Hepatocyte (in vitro differentiated cells): ENCODE measurements around the gene THSD4. TPM values are rescaled to one million over a fixed set of nuclear protein-coding genes. Genes with fewer than 3 reads are reported as not detected.

Experiments
- DNase-seq: peaks from one replicate; pipeline ENCODE4 v3.0.0-alpha.2; 2016; ENCODE audit warnings: low spot score
- H2AFZ ChIP-seq: fragments of 200-600 bp; sonication (generic); 2 replicates; pipeline ENCODE4 v1.6.0; 2016; ENCODE audit warnings: antibody characterized with exemption, mild to moderate bottlenecking
- H3K27ac ChIP-seq: fragments of 200-600 bp; sonication (generic); 2 replicates; pipeline ENCODE4 v1.5.1; 2016; ENCODE audit warnings: mild to moderate bottlenecking
- H3K27me3 ChIP-seq: fragments of 200-600 bp; sonication (generic); 2 replicates; pipeline ENCODE4 v1.6.1; 2016
- H3K36me3 ChIP-seq: fragments of 200-600 bp; sonication (generic); replicated peaks from 2 replicates; pipeline ENCODE4 v1.5.1; 2016; ENCODE audit warnings: low read depth; ENCODE audit not compliant: insufficient read depth
- H3K4me1 ChIP-seq: fragments of 200-600 bp; sonication (generic); 2 replicates; pipeline ENCODE4 v1.5.1; 2016; ENCODE audit warnings: mild to moderate bottlenecking, moderate library complexity; ENCODE audit not compliant: insufficient read depth
- H3K4me2 ChIP-seq: fragments of 200-600 bp; sonication (generic); 2 replicates; pipeline ENCODE4 v1.6.0; 2016
- H3K4me3 ChIP-seq: fragments of 200-600 bp; sonication (generic); 2 replicates; pipeline ENCODE4 v1.5.1; 2016; ENCODE audit warnings: mild to moderate bottlenecking
- H3K79me2 ChIP-seq: fragments of 200-600 bp; sonication (generic); 2 replicates; pipeline ENCODE4 v1.6.0; 2017; ENCODE audit warnings: mild to moderate bottlenecking
- H3K9me2 ChIP-seq: fragments of 200-600 bp; sonication (generic); replicated peaks from 2 replicates; pipeline ENCODE4 v1.6.0; 2017; ENCODE audit warnings: mild to moderate bottlenecking; ENCODE audit not compliant: insufficient read depth
- H3K9me3 ChIP-seq: fragments of 200-600 bp; sonication (generic); 2 replicates; pipeline ENCODE4 v1.5.1; 2016; ENCODE audit warnings: low read depth, mild to moderate bottlenecking
- H4K20me1 ChIP-seq: fragments of 200-600 bp; sonication (generic); 2 replicates; pipeline ENCODE4 v1.6.0; 2016; ENCODE audit warnings: mild to moderate bottlenecking; ENCODE audit not compliant: insufficient read depth, poor library complexity, severe bottlenecking
- CTCF ChIP-seq: fragments of 200-600 bp; sonication (generic); IDR thresholded peaks from 2 replicates; pipeline ENCODE4 v1.5.1; 2016; ENCODE audit warnings: antibody characterized with exemption, mild to moderate bottlenecking; ENCODE audit not compliant: poor library complexity
- EZH2 ChIP-seq: fragments of 200-600 bp; sonication (generic); IDR thresholded peaks from 2 replicates; pipeline ENCODE4 v1.6.1; 2016; ENCODE audit warnings: antibody characterized with exemption, mild to moderate bottlenecking, borderline replicate concordance
- EZH2phosphoT487 ChIP-seq: fragments of 200-600 bp; sonication (generic); IDR thresholded peaks from one replicate; pipeline ENCODE4 v1.6.1; 2018; ENCODE audit warnings: antibody characterized with exemption, mild to moderate bottlenecking, low read depth, moderate library complexity; ENCODE audit not compliant: unreplicated experiment, severe bottlenecking
- WGBS: methylation state at CpG from one replicate; pipeline ENCODE4 v1.1.6; 2016; ENCODE audit warnings: low lambda C conversion rate; ENCODE audit errors: missing lambda C conversion rate; 5-methylcytosine and 5-hydroxymethylcytosine counted together
- polyA plus RNA-seq: library from polyadenylated mRNA; unstranded; fragments of >200 nt; fragmentation: Nextera tagmentation; extraction: Ambion mirVana; gene quantifications from 2 replicates; pipeline ENCODE4 v1.2.1, GENCODE V29; 2016
- total RNA-seq: library from RNA; depleted of rRNA; stranded (reverse); fragments of >200 nt; gene quantifications from 2 replicates; pipeline ENCODE4 v1.2.3, GENCODE V29; 2014

THSD4 gene
- total and polyA plus RNA-seq, 2 experiments from 2014 or later: 4.3 to 7.0 TPM

GRCh38 chr15:71456811-71457210 is 341.5 kb downstream of the THSD4 start:
- no peaks in the 10 kb centered on the region for H3K79me2 ChIP-seq
- no peaks in the 10 kb centered on the region for H3K27me3 ChIP-seq
- TF ChIP-seq EZH2: no peak
- TF ChIP-seq CTCF: no peak
- no peak for TF ChIP-seq EZH2phosphoT487
- no peak overlapping the region for H2AFZ ChIP-seq
- H3K4me3 ChIP-seq: no peak overlapping the region
- WGBS: 97% methylated on average over 3 of the region's 3 CpGs
- H3K4me1 ChIP-seq: peaks cover 12% of the 10 kb centered on the region
- no peak overlapping the region for H3K4me2 ChIP-seq
- no peaks in the 10 kb centered on the region for H3K9me2 ChIP-seq
- no peaks in the 10 kb centered on the region for H4K20me1 ChIP-seq
- no peak for DNase-seq
- H3K9me3 ChIP-seq: no peaks in the 10 kb centered on the region
- no peaks in the 10 kb centered on the region for H3K36me3 ChIP-seq
- H3K27ac ChIP-seq: no peak overlapping the region

DNA sequence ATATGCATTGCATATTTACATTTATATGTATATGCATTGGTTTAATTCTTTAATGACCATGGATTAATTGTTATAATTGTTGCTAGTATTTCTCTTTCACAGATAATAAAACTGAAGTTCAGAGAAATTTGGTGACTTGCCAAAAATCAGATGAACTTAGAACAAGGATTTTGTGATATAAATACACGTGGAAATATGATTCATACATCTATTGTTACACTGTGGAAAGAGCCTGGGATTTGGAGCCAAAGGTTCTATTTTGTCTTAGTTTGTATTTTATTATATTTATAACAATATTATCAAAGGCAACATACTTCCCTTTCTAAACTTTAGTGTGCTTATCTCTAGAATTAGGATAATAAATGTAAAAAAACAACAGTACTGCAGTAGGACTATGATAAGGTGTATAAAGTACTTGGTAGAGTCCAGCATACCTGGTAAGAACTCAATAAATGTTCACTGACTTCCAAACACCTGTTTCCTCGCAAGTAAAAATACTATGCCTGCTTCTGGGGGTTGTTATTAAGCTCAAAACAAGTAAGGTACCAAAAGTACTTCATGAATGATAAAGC is 342.9 kb downstream of the THSD4 start:
- Histone ChIP-seq H3K27ac (no peak overlapping the region), H3K4me2 (no peak overlapping the region), H3K27me3 (no peaks in the 10 kb centered on the region), H2AFZ (no peak overlapping the region), H3K4me3 (no peak overlapping the region), H3K79me2 (no peaks in the 10 kb centered on the region), H3K36me3 (no peaks in the 10 kb centered on the region), H3K4me1 (peaks cover 8% of the 10 kb centered on the region), H4K20me1 (no peaks in the 10 kb centered on the region), H3K9me3 (no peaks in the 10 kb centered on the region), H3K9me2 (no peaks in the 10 kb centered on the region)
- DNase-seq: no peak
- 73% methylated on average over 2 of the region's 2 CpGs for whole genome bisulfite sequencing
- TF ChIP-seq CTCF: no peak
- TF ChIP-seq EZH2: no peak
- TF ChIP-seq EZH2phosphoT487: no peak

- Histone ChIP-seq H2AFZ (no peak overlapping the region), H3K4me3 (no peak overlapping the region), H3K4me1 (no peaks in the 10 kb centered on the region), H3K27me3 (no peaks in the 10 kb centered on the region), H3K79me2 (no peaks in the 10 kb centered on the region), H3K27ac (no peak overlapping the region), H3K9me2 (no peaks in the 10 kb centered on the region), H4K20me1 (no peaks in the 10 kb centered on the region), H3K4me2 (no peak overlapping the region), H3K36me3 (no peaks in the 10 kb centered on the region), H3K9me3 (no peaks in the 10 kb centered on the region)
- DNase-seq: no peak
- no peak for TF ChIP-seq EZH2phosphoT487
- 94% methylated on average over 1 of the region's 1 CpG for WGBS
These were observed 346.5 kb downstream of the THSD4 start for GRCh38 chr15:71461748-71462147.

DNA sequence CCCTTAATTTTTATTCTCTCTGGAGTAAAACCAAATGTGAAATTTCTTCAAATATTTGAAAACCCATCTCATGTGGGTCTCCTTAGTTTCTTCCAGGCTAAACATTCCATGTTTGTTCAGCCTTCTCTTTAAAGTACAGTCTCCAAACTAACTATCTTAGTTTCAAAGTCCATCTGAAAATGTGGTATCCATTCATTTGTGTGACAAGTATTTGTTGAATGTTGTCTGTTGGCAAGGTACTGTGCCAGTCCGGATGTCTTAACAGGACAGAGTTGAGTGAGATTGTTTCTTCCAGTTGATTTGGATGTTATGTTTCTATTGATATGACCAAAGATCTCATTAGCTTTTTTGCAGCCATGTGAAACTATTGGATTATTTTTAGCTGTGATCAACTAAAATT is 347.4 kb downstream of the THSD4 start:
- H3K4me3 ChIP-seq: no peak overlapping the region
- no peaks in the 10 kb centered on the region for H3K27me3 ChIP-seq
- H2AFZ ChIP-seq: no peak overlapping the region
- 33% methylated on average over 1 of the region's 1 CpG for WGBS
- H4K20me1 ChIP-seq: no peaks in the 10 kb centered on the region
- no peak overlapping the region for H3K27ac ChIP-seq
- H3K79me2 ChIP-seq: no peaks in the 10 kb centered on the region
- no peaks in the 10 kb centered on the region for H3K4me1 ChIP-seq
- H3K9me3 ChIP-seq: no peaks in the 10 kb centered on the region
- DNase-seq: no peak
- no peaks in the 10 kb centered on the region for H3K9me2 ChIP-seq
- no peak overlapping the region for H3K4me2 ChIP-seq
- TF ChIP-seq CTCF: no peak
- no peak for TF ChIP-seq EZH2phosphoT487
- no peak for TF ChIP-seq EZH2
- H3K36me3 ChIP-seq: no peaks in the 10 kb centered on the region
